ENCODE results near the gene MTCL3.

MTCL3 gene

GRCh38 chr6:127462376-127462775 is 56.8 kb downstream of the MTCL3 start:
- TF ChIP-seq CTCF (IDR thresholded peaks at IDR 0.05; ENCODE audit: unreplicated experiment) = no peak
- H3K9me3 Mint-ChIP-seq = no peaks in the 10 kb centered on the region
- no peaks in the 10 kb centered on the region for H3K36me3 Mint-ChIP-seq
- H3K4me3 Mint-ChIP-seq = no peak overlapping the region
- DNase-seq (ENCODE audit: low spot score in 2 of 2, unreplicated experiment in 2 of 2) = no peak
- no peaks in the 10 kb centered on the region for H3K27me3 Mint-ChIP-seq (ENCODE audit: low read depth)
- H3K27ac Mint-ChIP-seq = no peak overlapping the region
- H3K4me1 Mint-ChIP-seq = peaks cover 21% of the 10 kb centered on the region

- no peaks in the 10 kb centered on the region for H3K36me3 Mint-ChIP-seq
- peaks cover 21% of the 10 kb centered on the region for H3K4me1 Mint-ChIP-seq
- no peaks in the 10 kb centered on the region for H3K9me3 Mint-ChIP-seq
- H3K27me3 Mint-ChIP-seq (ENCODE audit: low read depth) = no peaks in the 10 kb centered on the region
- DNase-seq (ENCODE audit: low spot score in 2 of 2, unreplicated experiment in 2 of 2) = no peak
- H3K27ac Mint-ChIP-seq = no peak overlapping the region
- TF ChIP-seq CTCF (IDR thresholded peaks at IDR 0.05; ENCODE audit: unreplicated experiment) = no peak
- no peak overlapping the region for H3K4me3 Mint-ChIP-seq
These were observed 58.7 kb downstream of the MTCL3 start for GRCh38 chr6:127460465-127460864.

GRCh38 chr6:127459231-127459641 is 59.9 kb downstream of the MTCL3 start, which contains the start of gene KIAA0408:
Gene KIAA0408, minus strand, starts transcription at chr6:127459389. Its CDS starts 5,408 bp downstream, at chr6:127453981.
- Mint-ChIP-seq H3K27ac (peak within 1 kb of the TSS; percentile 37), H3K4me3 (peak within 1 kb of the TSS; percentile 13), H3K9me3 (no peaks in the 10 kb centered on the region), H3K4me1 (peaks cover 21% of the 10 kb centered on the region), H3K27me3 (ENCODE audit: low read depth) (no peaks in the 10 kb centered on the region), H3K36me3 (no peaks in the 10 kb centered on the region)
- TF ChIP-seq CTCF (IDR thresholded peaks at IDR 0.05; ENCODE audit: unreplicated experiment) = no peak
- no peak for DNase-seq (ENCODE audit: low spot score in 2 of 2, unreplicated experiment in 2 of 2)

- no peaks in the 10 kb centered on the region for H3K9me3 Mint-ChIP-seq
- H3K36me3 Mint-ChIP-seq = no peaks in the 10 kb centered on the region
- no peaks in the 10 kb centered on the region for H3K27me3 Mint-ChIP-seq (ENCODE audit: low read depth)
- H3K27ac Mint-ChIP-seq = peak overlapping the region; percentile 37
- DNase-seq (ENCODE audit: low spot score in 2 of 2, unreplicated experiment in 2 of 2) = no peak
- peak overlapping the region; percentile 13 for H3K4me3 Mint-ChIP-seq
- TF ChIP-seq CTCF (IDR thresholded peaks at IDR 0.05; ENCODE audit: unreplicated experiment) = no peak
- peaks cover 21% of the 10 kb centered on the region for H3K4me1 Mint-ChIP-seq
These were observed 60.3 kb downstream of the MTCL3 start for GRCh38 chr6:127458817-127459216.

- Mint-ChIP-seq H3K27me3 (ENCODE audit: low read depth) (no peaks in the 10 kb centered on the region), H3K36me3 (no peaks in the 10 kb centered on the region), H3K27ac (no peak overlapping the region), H3K9me3 (no peaks in the 10 kb centered on the region), H3K4me1 (peaks cover 26% of the 10 kb centered on the region), H3K4me3 (no peak overlapping the region)
- DNase-seq (ENCODE audit: low spot score in 2 of 2, unreplicated experiment in 2 of 2) = no peak
- TF ChIP-seq CTCF (IDR thresholded peaks at IDR 0.05; ENCODE audit: unreplicated experiment) = no peak
These were observed 60.9 kb downstream of the MTCL3 start for GRCh38 chr6:127458222-127458621.

Measured in mesothelial cell of epicardium (in vitro differentiated cells).